Heart right ventricle (tissue), 16 donors: ENCODE data around the gene DHCR7. TPM values are rescaled to one million over a fixed set of nuclear protein-coding genes. Genes with fewer than 3 reads are reported as not detected.

ENCODE experiments used
- ATAC-seq, 8 donors: fragments of 200-7000 bp; cut with Tn5 transposase; one replicate each; pipeline ENCODE4 v1.9.1; 2020; ENCODE audit warnings: mild to moderate bottlenecking in 8 of 8, moderate library complexity in 8 of 8, moderate number of reproducible peaks in 1 of 8
- DNase-seq, 2 donors: peaks; one replicate each; pipeline ENCODE4 v3.0.0-alpha.2; 2020
- H3K27ac ChIP-seq, 10 donors: fragments of 200-600 bp; sonication (generic) in 2 of 10; one replicate each; pipeline versions ENCODE4 v1.5.0 to v1.8.0; 2020 to 2022; ENCODE audit warnings: mild to moderate bottlenecking in 3 of 10
- H3K27me3 ChIP-seq, 7 donors: fragments of 200-600 bp; one replicate each; pipeline ENCODE4 v1.8.0; 2021 to 2022; ENCODE audit warnings: mild to moderate bottlenecking in 2 of 7
- H3K36me3 ChIP-seq, 9 donors: fragments of 200-600 bp; sonication (generic) in 1 of 9; one replicate each; pipeline versions ENCODE4 v1.5.0 to v1.8.0; 2020 to 2022; ENCODE audit warnings: mild to moderate bottlenecking in 2 of 9
- H3K4me1 ChIP-seq, 9 donors: fragments of 200-600 bp; sonication (generic) in 1 of 9; one replicate each; pipeline versions ENCODE4 v1.5.0 to v1.8.0; 2020 to 2022; ENCODE audit warnings: mild to moderate bottlenecking in 4 of 9
- H3K4me3 ChIP-seq, 10 donors: fragments of 200-600 bp; sonication (generic) in 2 of 10; one replicate each; pipeline versions ENCODE4 v1.5.0 to v1.8.0; 2020 to 2022; ENCODE audit warnings: mild to moderate bottlenecking in 7 of 10, moderate library complexity in 2 of 10
- H3K9me3 ChIP-seq, 11 donors: fragments of 200-600 bp in 10 of 11; sonication (generic) in 2 of 11; one replicate each; pipeline versions ENCODE4 v1.5.0 to v1.8.0; 2013 to 2022; ENCODE audit warnings: mild to moderate bottlenecking in 2 of 11, control low read depth in 1 of 11, moderate library complexity in 1 of 11
- WGBS, 2 donors: extraction: QIAGEN DNeasy Blood & Tissue Kit; methylation state at CpG; one replicate each; pipeline ENCODE4 v1.1.7; 2013; ENCODE audit warnings: inconsistent platforms in 1 of 2; 5-methylcytosine and 5-hydroxymethylcytosine counted together
- intact Hi-C, 10 donors: fragments of 100-400 bp; cut with DNase I; formaldehyde crosslinking; loops; one replicate each; pipeline versions ENCODE4 v1.11.1 to v1.14.2; 2022
- polyA plus RNA-seq, 2 donors: library from polyadenylated mRNA; stranded (reverse); fragments of 200-250 nt; gene quantifications; one replicate each; pipeline ENCODE4 v1.2.3, GENCODE V29; 2013
- total RNA-seq, 10 donors: library from RNA; stranded (reverse); fragmentation: NEBNext Ultra II Directional in 3 of 10; extraction: Animal tissue kit (Norgen Biotek cat#: 25700) in 3 of 10; gene quantifications; one replicate each; pipeline versions ENCODE4 v1.2.1 to v1.2.4, GENCODE V29; 2021 to 2023
- TF ChIP-seq, protein P1 (sequence below), 9 donors: fragments of 200-600 bp; sonication (generic) in 2 of 9; IDR thresholded peaks; one replicate each; pipeline versions ENCODE4 v1.5.0 to v1.8.0; 2021 to 2022; ENCODE audit warnings: antibody characterized with exemption in 9 of 9, mild to moderate bottlenecking in 5 of 9, moderate library complexity in 1 of 9
- donor health status: Arrhythmogenic right ventricular cardiomyopathy.
- donor health status: ischemic (EF 13 %, LVEDD 7.1; RV severe dilation, severe dysfunction).
- donor health status: healthy with polysubstance abuse.
- donor health status: DM: no; HTN: yes; CAD: no.
- donor health status: DM: no; HTN: no; CAD: no.
- donor health status: ischemic (EF 25% LVEDD 6.9; RV normal size, moderate dysfunction).
- donor health status: ischemic (EF 25% LVEDD 5.7; RV mildly dilated, moderate dysfunction).
- donor health status: healthy.
- donor health status: DM: yes; HTN: yes; CAD: no.
- donor health status: Ischemic cardiomyopathy.
- donor health status: ischemic (EF 35%, LVEDD 5.7; RV mildly dilated, moderate dysfunction).
- donor health status: nonischemic (EF 11% LVEDD 7.7; RV severe dilation, severe dysfunction).
- donor health status: DM: yes; HTN: yes; CAD: no.
- donor health status: PGD.
- donor health status: ischemic (EF 29% LVEDD 5.4; RV normal size, mild dysfunction).
- donor health status: nonischemic (EF 23%, LVEDD 6.1; RV moderate dilation, normal function).

DHCR7 gene
- total and polyA plus RNA-seq, 12 donors: 13.5 to 49.6 (median 28.1) TPM

DNA sequence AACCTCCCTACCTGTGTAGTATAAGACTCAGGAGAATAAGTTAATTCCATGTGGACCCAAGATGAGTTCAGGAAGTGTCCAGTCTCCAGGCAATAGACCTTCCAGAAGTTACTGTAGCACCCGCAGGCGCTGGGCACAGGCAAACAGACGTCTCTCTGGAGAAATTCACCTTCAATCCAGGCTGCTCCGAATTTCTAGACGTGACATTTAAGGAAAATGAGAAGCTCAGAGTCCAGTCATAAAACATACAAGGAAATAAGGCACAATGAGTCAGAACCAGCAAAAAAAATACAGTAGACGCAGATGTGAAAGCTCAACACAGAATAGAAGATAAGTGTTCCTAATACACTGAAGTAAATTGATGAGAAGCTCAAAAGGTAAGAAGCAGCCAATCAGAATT, 19.0 kb upstream of the DHCR7 start:
- 98% methylated on average over 6 of the region's 6 CpGs for WGBS, 2 donors
- Histone ChIP-seq H3K9me3 (no peaks in the 10 kb centered on the region), H3K27ac (no peak overlapping the region), H3K4me1 (no peaks in the 10 kb centered on the region), H3K27me3 (no peaks in the 10 kb centered on the region), H3K36me3 (peaks cover 0 to 62% (median 11%) of the 10 kb centered on the region in 9 donors), H3K4me3 (no peak overlapping the region)
- no peak for ATAC-seq
- TF ChIP-seq, protein P1, sequence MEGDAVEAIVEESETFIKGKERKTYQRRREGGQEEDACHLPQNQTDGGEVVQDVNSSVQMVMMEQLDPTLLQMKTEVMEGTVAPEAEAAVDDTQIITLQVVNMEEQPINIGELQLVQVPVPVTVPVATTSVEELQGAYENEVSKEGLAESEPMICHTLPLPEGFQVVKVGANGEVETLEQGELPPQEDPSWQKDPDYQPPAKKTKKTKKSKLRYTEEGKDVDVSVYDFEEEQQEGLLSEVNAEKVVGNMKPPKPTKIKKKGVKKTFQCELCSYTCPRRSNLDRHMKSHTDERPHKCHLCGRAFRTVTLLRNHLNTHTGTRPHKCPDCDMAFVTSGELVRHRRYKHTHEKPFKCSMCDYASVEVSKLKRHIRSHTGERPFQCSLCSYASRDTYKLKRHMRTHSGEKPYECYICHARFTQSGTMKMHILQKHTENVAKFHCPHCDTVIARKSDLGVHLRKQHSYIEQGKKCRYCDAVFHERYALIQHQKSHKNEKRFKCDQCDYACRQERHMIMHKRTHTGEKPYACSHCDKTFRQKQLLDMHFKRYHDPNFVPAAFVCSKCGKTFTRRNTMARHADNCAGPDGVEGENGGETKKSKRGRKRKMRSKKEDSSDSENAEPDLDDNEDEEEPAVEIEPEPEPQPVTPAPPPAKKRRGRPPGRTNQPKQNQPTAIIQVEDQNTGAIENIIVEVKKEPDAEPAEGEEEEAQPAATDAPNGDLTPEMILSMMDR (IDR thresholded peaks at IDR 0.05): no peak
- intact Hi-C loops: no loop called here
- no peak for DNase-seq

DNA sequence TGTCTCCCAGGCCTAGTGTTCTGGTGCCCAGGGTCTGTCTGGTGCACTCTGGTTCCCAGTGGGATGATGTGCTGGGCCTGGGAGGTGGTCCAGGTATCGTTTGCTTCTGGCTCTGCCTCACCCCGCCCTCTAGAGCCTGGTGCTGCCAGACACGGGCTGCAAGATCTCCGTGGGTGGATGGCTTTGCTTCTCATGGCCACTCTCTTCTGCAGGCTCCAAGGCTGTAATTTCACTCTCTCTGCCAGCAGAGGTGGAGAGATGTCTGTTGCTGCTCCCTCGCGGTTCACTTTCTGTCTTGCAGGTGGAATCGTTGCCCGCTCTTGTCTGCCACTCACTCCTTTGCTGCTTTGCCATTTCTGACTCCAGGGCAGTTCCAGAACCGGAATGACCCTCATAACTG, 18.2 kb upstream of the DHCR7 start:
- DNase-seq (no peak), ATAC-seq (no peak)
- no peaks in the 10 kb centered on the region for H3K9me3 ChIP-seq
- H3K27ac ChIP-seq: no peak overlapping the region
- H3K4me1 ChIP-seq: no peaks in the 10 kb centered on the region
- intact Hi-C loops: no loop called here
- H3K4me3 ChIP-seq: no peak overlapping the region
- no peaks in the 10 kb centered on the region for H3K27me3 ChIP-seq
- 81 to 91% methylated on average over 9 of the region's 9 CpGs for WGBS, 2 donors
- H3K36me3 ChIP-seq: peaks cover 0 to 62% (median 16%) of the 10 kb centered on the region in 9 donors
- TF ChIP-seq, protein P1 (IDR thresholded peaks at IDR 0.05): no peak

- no peaks in the 10 kb centered on the region for H3K4me1 ChIP-seq
- H3K27ac ChIP-seq: no peak overlapping the region
- H3K27me3 ChIP-seq: no peaks in the 10 kb centered on the region
- no peak for ATAC-seq
- H3K36me3 ChIP-seq: peaks cover 0 to 70% (median 21%) of the 10 kb centered on the region in 9 donors
- no peak overlapping the region for H3K4me3 ChIP-seq
- DNase-seq: no peak
- WGBS, 2 donors: 92 to 96% methylated on average over 4 of the region's 4 CpGs
- no peaks in the 10 kb centered on the region for H3K9me3 ChIP-seq
- TF ChIP-seq, protein P1 (IDR thresholded peaks at IDR 0.05): no peak
- intact Hi-C loops: no loop called here
Observed at GRCh38 chr11:71465054-71465453, 16.9 kb upstream of the DHCR7 start.

- H3K27me3 ChIP-seq: no peaks in the 10 kb centered on the region
- TF ChIP-seq, protein P1 (IDR thresholded peaks at IDR 0.05): no peak
- no peaks in the 10 kb centered on the region for H3K4me1 ChIP-seq
- no peaks in the 10 kb centered on the region for H3K9me3 ChIP-seq
- peaks cover 0 to 85% (median 34%) of the 10 kb centered on the region in 9 donors for H3K36me3 ChIP-seq
- DNase-seq: no peak
- ATAC-seq: peak in 1 of 8 donors; percentile 28
- H3K27ac ChIP-seq: no peak overlapping the region
- H3K4me3 ChIP-seq: no peak overlapping the region
- intact Hi-C loops: no loop called here
- WGBS, 2 donors: 93 to 95% methylated on average over 34 of the region's 34 CpGs
Observed at GRCh38 chr11:71463331-71464211, 15.4 kb upstream of the DHCR7 start.
